ENCODE results near the gene OSR1. TPM values are rescaled to one million over a fixed set of nuclear protein-coding genes. Genes with fewer than 3 reads are reported as not detected.
"Not testable (repeated sequence)": the region's sequence is repeated elsewhere in the genome, so short reads cannot be mapped to it uniquely, and the experiment has no call there.

The OSR1 gene
- total RNA-seq, 1 experiment from 2014 or later, result 2.6 TPM

DNA sequence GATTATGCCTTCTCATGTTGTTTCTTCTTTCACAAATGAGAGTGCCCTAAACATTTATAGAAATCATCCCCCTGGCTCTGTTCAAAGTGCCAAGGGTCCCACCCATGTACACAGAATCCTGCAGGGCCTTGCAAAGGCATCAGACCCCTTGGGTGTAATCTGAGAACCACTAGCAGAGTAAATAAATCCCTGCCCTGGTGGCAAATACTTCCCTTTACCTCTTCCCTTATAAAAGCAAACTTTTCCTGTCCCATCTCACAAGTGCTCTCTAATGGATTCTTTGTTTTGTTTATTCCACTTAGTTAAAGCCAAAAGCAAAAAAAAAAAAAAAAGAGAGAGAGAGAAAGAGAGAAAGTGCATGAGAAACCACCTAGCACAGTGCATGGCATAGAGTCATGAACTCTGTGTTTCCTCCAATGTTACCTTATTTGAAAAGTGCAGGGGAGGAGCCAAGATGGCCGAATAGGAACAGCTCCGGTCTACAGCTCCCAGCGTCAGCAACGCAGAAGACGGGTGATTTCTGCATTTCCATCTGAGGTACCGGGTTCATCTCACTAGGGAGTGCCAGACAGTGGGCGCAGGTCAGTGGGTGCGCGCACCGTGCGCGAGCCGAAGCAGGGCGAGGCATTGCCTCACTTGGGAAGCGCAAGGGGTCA lies 52.9 kb downstream of the OSR1 start:
- H3K27ac ChIP-seq (ENCODE audit: low read depth, low read length); DNase-seq (ENCODE audit: low read depth, low spot score); H3K36me3 ChIP-seq (ENCODE audit: control insufficient read depth in 1 of 2, insufficient read depth in 2 of 2, low read length in 2 of 2); intact Hi-C loops (cut with micrococcal nuclease); H3K4me1 ChIP-seq (ENCODE audit: control insufficient read depth in 1 of 2, insufficient read depth in 2 of 2, low read length in 2 of 2); CTCF ChIA-PET; H4K20me1 ChIP-seq (ENCODE audit: insufficient read depth); H2AFZ ChIP-seq (ENCODE audit: low read depth, low read length, poor library complexity, severe bottlenecking); POLR2A ChIA-PET; H3K4me2 ChIP-seq (ENCODE audit: low read length); H3K4me3 ChIP-seq (replicated peaks in 1 of 2; ENCODE audit: low read depth in 1 of 2, low read length in 2 of 2); H3K9me3 ChIP-seq (ENCODE audit: control insufficient read depth in 1 of 2, insufficient read depth in 1 of 2, low read depth in 1 of 2, low read length in 2 of 2); H3K79me2 ChIP-seq (ENCODE audit: insufficient read depth, low read length); RAD21 ChIA-PET (ENCODE audit: low non-redundant PET in 1 of 2, low total read pairs in 2 of 2, uncharacterized antibody in 2 of 2, unreplicated experiment in 2 of 2); BruUV-seq (replicated peaks); H3K27me3 ChIP-seq (ENCODE audit: insufficient read depth, low read length); H3K9ac ChIP-seq (ENCODE audit: low read length); ATAC-seq; H3K9me2 ChIP-seq (ENCODE audit: insufficient read depth): not testable (repeated sequence)

GRCh38 chr2:19301706-19302105 lies 56.7 kb downstream of the OSR1 start:
- Histone ChIP-seq H3K4me1 (ENCODE audit: control insufficient read depth in 1 of 2, insufficient read depth in 2 of 2, low read length in 2 of 2) (0 out of 4 replicates have a peak, but pooled peaks cover 0 to 4% of the 10 kb centered on the region in 2 experiments), H3K36me3 (ENCODE audit: control insufficient read depth in 1 of 2, insufficient read depth in 2 of 2, low read length in 2 of 2) (no peaks in the 10 kb centered on the region), H3K9ac (ENCODE audit: low read length) (no peak overlapping the region), H3K79me2 (ENCODE audit: insufficient read depth, low read length) (no peaks in the 10 kb centered on the region), H2AFZ (ENCODE audit: low read depth, low read length, poor library complexity, severe bottlenecking) (no peak overlapping the region), H3K4me2 (ENCODE audit: low read length) (no peak overlapping the region), H3K27me3 (ENCODE audit: insufficient read depth, low read length) (no peaks in the 10 kb centered on the region; the same call in 1 of the 2 replicates), H3K4me3 (replicated peaks in 1 of 2; ENCODE audit: low read depth in 1 of 2, low read length in 2 of 2) (no peak overlapping the region), H3K9me2 (ENCODE audit: insufficient read depth) (no peaks in the 10 kb centered on the region), H3K9me3 (ENCODE audit: control insufficient read depth in 1 of 2, insufficient read depth in 1 of 2, low read depth in 1 of 2, low read length in 2 of 2) (no peaks in the 10 kb centered on the region), H4K20me1 (ENCODE audit: insufficient read depth) (no peaks in the 10 kb centered on the region), H3K27ac (ENCODE audit: low read depth, low read length) (no peak overlapping the region)
- ChIA-PET POLR2A (no interaction called here), RAD21 (ENCODE audit: low non-redundant PET in 1 of 2, low total read pairs in 2 of 2, uncharacterized antibody in 2 of 2, unreplicated experiment in 2 of 2) (no interaction called here), CTCF (no interaction called here)
- no TSS peak for BruUV-seq (replicated peaks)
- TF ChIP-seq, protein P1, sequence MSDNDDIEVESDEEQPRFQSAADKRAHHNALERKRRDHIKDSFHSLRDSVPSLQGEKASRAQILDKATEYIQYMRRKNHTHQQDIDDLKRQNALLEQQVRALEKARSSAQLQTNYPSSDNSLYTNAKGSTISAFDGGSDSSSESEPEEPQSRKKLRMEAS (IDR thresholded peaks at IDR 0.05), result no peak
- TF ChIP-seq, protein P2, sequence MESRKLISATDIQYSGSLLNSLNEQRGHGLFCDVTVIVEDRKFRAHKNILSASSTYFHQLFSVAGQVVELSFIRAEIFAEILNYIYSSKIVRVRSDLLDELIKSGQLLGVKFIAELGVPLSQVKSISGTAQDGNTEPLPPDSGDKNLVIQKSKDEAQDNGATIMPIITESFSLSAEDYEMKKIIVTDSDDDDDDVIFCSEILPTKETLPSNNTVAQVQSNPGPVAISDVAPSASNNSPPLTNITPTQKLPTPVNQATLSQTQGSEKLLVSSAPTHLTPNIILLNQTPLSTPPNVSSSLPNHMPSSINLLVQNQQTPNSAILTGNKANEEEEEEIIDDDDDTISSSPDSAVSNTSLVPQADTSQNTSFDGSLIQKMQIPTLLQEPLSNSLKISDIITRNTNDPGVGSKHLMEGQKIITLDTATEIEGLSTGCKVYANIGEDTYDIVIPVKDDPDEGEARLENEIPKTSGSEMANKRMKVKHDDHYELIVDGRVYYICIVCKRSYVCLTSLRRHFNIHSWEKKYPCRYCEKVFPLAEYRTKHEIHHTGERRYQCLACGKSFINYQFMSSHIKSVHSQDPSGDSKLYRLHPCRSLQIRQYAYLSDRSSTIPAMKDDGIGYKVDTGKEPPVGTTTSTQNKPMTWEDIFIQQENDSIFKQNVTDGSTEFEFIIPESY (IDR thresholded peaks at IDR 0.05; ENCODE audit: extremely low read depth, insufficient replicate concordance, low read length), result no peak
- TF ChIP-seq EZH2phosphoT487 (IDR thresholded peaks at IDR 0.05; ENCODE audit: borderline replicate concordance) (no peak), EGR1 (IDR thresholded peaks at IDR 0.05; ENCODE audit: low read depth) (no peak), CEBPB (IDR thresholded peaks at IDR 0.05; ENCODE audit: low read depth) (no peak), POLR2A (IDR thresholded peaks at IDR 0.05; ENCODE audit: borderline replicate concordance, extremely low read depth, insufficient read depth, insufficient read length) (no peak)
- intact Hi-C loops (cut with micrococcal nuclease), result no loop called here
- DNase-seq (ENCODE audit: low read depth, low spot score) (no peak), ATAC-seq (no peak)

Small RNA genes lying within 50 kb of the gene (microRNA-seq; reads per million reads assigned to microRNA genes)
- gene MIR4757 (ENCODE audit: borderline number of aligned reads), result not detected

Measured in HCT116 (cell line).